Ecto neural progenitor cell (in vitro differentiated cells): ENCODE results near the gene RPS2.

Experiments
- DNase-seq: peaks from one replicate; pipeline ENCODE4 v3.0.0-alpha.2; 2018; ENCODE audit warnings: low spot score

The RPS2 gene

GRCh38 chr16:1918351-1919326 lies 46.0 kb downstream of the RPS2 start, which contains the start of gene HS3ST6:
Gene HS3ST6 (minus strand): TSS chr16:1918415. CDS start chr16:1918323, 92 bp downstream.
- DNase-seq = peak; percentile 78

- DNase-seq = peak; percentile 57
Observed at GRCh38 chr16:1917665-1918350, 46.8 kb downstream of the RPS2 start.

GRCh38 chr16:1917056-1917664 lies 47.5 kb downstream of the RPS2 start:
- DNase-seq = no peak

- DNase-seq = peak; percentile 64
Observed at GRCh38 chr16:1916640-1916990, 48.0 kb downstream of the RPS2 start.

- peak; percentile 50 for DNase-seq
Observed at GRCh38 chr16:1915732-1916639, 48.6 kb downstream of the RPS2 start.

GRCh38 chr16:1914988-1915387 lies 49.6 kb downstream of the RPS2 start:
- DNase-seq = no peak

- no peak for DNase-seq
Observed at GRCh38 chr16:1914084-1914608, 50.5 kb downstream of the RPS2 start.

- DNase-seq = no peak
Observed at GRCh38 chr16:1913327-1914083, 51.1 kb downstream of the RPS2 start.

GRCh38 chr16:1912215-1912543 lies 52.4 kb downstream of the RPS2 start:
- DNase-seq = no peak
